OCI-LY7 (cell line): ENCODE measurements around the gene ZNF689. TPM values are rescaled to one million over a fixed set of nuclear protein-coding genes. Genes with fewer than 3 reads are reported as not detected.

Experiments used
- BruUV-seq: library from RNA; stranded (reverse); fragments of 400-500 nt; replicated peaks from 2 replicates; lab custom pipeline; 2021; lab: Mats Ljungman, UMichigan
- CTCF ChIA-PET: fragments of 300-600 bp; sonication (Branson Sonifier 250); formaldehyde crosslinking; loops from one replicate; lab custom pipeline; 2022; ENCODE audit warnings: antibody characterized with exemption; ENCODE audit not compliant: unreplicated experiment; lab: Charles Lee
- POLR2A ChIA-PET: fragments of 300-600 bp; sonication (Branson Sonifier 250); formaldehyde crosslinking; loops from one replicate; lab custom pipeline; 2022; ENCODE audit warnings: antibody characterized with exemption; lab: Charles Lee
- DNase-seq: peaks from one replicate; pipeline ENCODE4 v3.0.0-alpha.2; 2015; ENCODE audit warnings: low spot score
- H2AFZ ChIP-seq: fragments of 200-600 bp; sonication (generic), shearing (Covaris generic); 2 replicates; pipeline ENCODE4 v1.6.1; 2014; ENCODE audit warnings: mild to moderate bottlenecking, antibody characterized with exemption, low read length, moderate library complexity
- H3K27ac ChIP-seq: fragments of 200-600 bp; sonication (generic); 2 replicates; pipeline ENCODE4 v1.5.1; 2014; ENCODE audit warnings: mixed run types, low read depth, mild to moderate bottlenecking, moderate library complexity, low read length, inconsistent platforms; ENCODE audit not compliant: poor library complexity, severe bottlenecking
- H3K36me3 ChIP-seq: fragments of 200-600 bp; sonication (generic); 2 replicates; pipeline ENCODE4 v1.6.1; 2014; ENCODE audit warnings: mild to moderate bottlenecking, antibody characterized with exemption, low read length, moderate library complexity, mixed read lengths; ENCODE audit not compliant: insufficient read depth
- H3K4me1 ChIP-seq: fragments of 200-600 bp; sonication (generic); 2 replicates; pipeline ENCODE4 v1.5.1; 2014; ENCODE audit warnings: mild to moderate bottlenecking, low read length; ENCODE audit not compliant: insufficient read depth, poor library complexity, severe bottlenecking
- H3K4me2 ChIP-seq: fragments of 200-600 bp; sonication (generic); 2 replicates; pipeline ENCODE4 v1.6.1; 2014; ENCODE audit warnings: mild to moderate bottlenecking, low read length
- H3K4me3 ChIP-seq: fragments of 200-600 bp; sonication (generic); 2 replicates; pipeline ENCODE4 v1.5.1; 2014; ENCODE audit warnings: mild to moderate bottlenecking, low read depth, low read length; ENCODE audit not compliant: poor library complexity, severe bottlenecking
- H3K79me2 ChIP-seq: fragments of 200-600 bp; sonication (generic); 2 replicates; pipeline ENCODE4 v1.6.1; 2016; ENCODE audit warnings: low read depth, mild to moderate bottlenecking, low read length, moderate library complexity, mixed read lengths; ENCODE audit not compliant: insufficient read depth
- H3K9me2 ChIP-seq: fragments of 200-600 bp; sonication (generic); 2 replicates; pipeline ENCODE4 v1.6.1; 2016; ENCODE audit warnings: mild to moderate bottlenecking, low read length, mixed read lengths; ENCODE audit not compliant: insufficient read depth
- H3K9me3 ChIP-seq: fragments of 200-600 bp; sonication (generic); 2 replicates; pipeline ENCODE4 v1.6.1; 2014; ENCODE audit warnings: mild to moderate bottlenecking, mixed run types, low read length, mixed read lengths
- H4K20me1 ChIP-seq: fragments of 200-600 bp; sonication (generic); 2 replicates; pipeline ENCODE4 v1.6.1; 2014; ENCODE audit warnings: mild to moderate bottlenecking, antibody characterized with exemption, low read length, moderate library complexity, mixed read lengths; ENCODE audit not compliant: insufficient read depth
- EZH2phosphoT487 ChIP-seq: fragments of 200-600 bp; sonication (generic); IDR thresholded peaks from 2 replicates; pipeline ENCODE4 v1.6.1; 2018; ENCODE audit warnings: low read depth, borderline replicate concordance, mild to moderate bottlenecking, mixed run types, antibody characterized with exemption, low read length, moderate library complexity, mixed read lengths
- intact Hi-C: fragments of 100-400 bp; cut with micrococcal nuclease; formaldehyde crosslinking; loops from one replicate; pipeline ENCODE4 v1.10.0; 2022; ENCODE audit not compliant: unreplicated experiment
- total RNA-seq, 2 experiments: library from RNA; depleted of rRNA in 1 of 2; stranded (reverse); fragments of >200 nt in 1 of 2; shearing (Covaris generic) in 1 of 2; gene quantifications; 2 replicates each; pipeline ENCODE4 v1.2.3, GENCODE V29; 2014 to 2022
- TF ChIP-seq, protein P1 (sequence below): fragments of 200-600 bp; sonication (generic); conservative IDR thresholded peaks from 2 replicates; pipeline ENCODE4 v1.5.1; 2014; ENCODE audit warnings: mild to moderate bottlenecking, antibody characterized with exemption, low read length, moderate library complexity, mixed read lengths

The ZNF689 gene
- total RNA-seq, 2 experiments from 2014 or later, result 15.0 to 16.7 TPM

DNA sequence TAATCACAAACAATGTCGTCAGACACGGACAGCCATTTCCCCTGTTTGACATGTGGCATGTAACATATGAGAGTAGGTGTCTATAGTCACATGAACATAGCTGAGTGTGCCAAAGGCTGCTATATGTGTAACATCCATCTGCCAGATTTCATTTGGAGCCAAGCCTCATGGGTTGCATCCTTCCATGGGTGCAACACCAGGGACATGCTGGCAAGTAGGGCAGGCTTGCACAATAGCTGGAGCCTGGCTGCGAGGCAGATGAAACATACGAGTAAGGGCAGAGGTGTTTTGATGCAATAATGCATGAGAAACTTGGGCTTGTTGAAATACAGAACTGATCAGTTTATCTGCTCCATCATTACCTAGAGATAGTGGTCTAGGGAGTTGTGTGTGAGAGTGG lies 9.0 kb upstream of the ZNF689 start:
- no peak overlapping the region for H3K27ac ChIP-seq
- H3K9me3 ChIP-seq, result peaks cover 7% of the 10 kb centered on the region; the same call in 1 of the 2 replicates
- no peak for DNase-seq
- no peak overlapping the region for H3K4me2 ChIP-seq
- H3K79me2 ChIP-seq, result no peaks in the 10 kb centered on the region
- ChIA-PET CTCF (interaction anchor here (1.5 kb wide), 1 partner anchor 10 kb away, joined by 3 read pairs; no protein-coding TSS in a partner anchor), POLR2A (interaction anchor here (0.6 to 1.2 kb wide), 3 partner anchors 17 to 207 kb away, joined by 3 to 4 read pairs (median 3); no protein-coding TSS in a partner anchor)
- H3K4me3 ChIP-seq, result no peak overlapping the region
- H4K20me1 ChIP-seq, result no peaks in the 10 kb centered on the region
- BruUV-seq, result no TSS peak
- H3K36me3 ChIP-seq, result no peaks in the 10 kb centered on the region
- H3K4me1 ChIP-seq, result peaks cover 11% of the 10 kb centered on the region
- TF ChIP-seq, protein P1, sequence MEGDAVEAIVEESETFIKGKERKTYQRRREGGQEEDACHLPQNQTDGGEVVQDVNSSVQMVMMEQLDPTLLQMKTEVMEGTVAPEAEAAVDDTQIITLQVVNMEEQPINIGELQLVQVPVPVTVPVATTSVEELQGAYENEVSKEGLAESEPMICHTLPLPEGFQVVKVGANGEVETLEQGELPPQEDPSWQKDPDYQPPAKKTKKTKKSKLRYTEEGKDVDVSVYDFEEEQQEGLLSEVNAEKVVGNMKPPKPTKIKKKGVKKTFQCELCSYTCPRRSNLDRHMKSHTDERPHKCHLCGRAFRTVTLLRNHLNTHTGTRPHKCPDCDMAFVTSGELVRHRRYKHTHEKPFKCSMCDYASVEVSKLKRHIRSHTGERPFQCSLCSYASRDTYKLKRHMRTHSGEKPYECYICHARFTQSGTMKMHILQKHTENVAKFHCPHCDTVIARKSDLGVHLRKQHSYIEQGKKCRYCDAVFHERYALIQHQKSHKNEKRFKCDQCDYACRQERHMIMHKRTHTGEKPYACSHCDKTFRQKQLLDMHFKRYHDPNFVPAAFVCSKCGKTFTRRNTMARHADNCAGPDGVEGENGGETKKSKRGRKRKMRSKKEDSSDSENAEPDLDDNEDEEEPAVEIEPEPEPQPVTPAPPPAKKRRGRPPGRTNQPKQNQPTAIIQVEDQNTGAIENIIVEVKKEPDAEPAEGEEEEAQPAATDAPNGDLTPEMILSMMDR, result no peak
- no peak for TF ChIP-seq EZH2phosphoT487
- H3K9me2 ChIP-seq, result no peaks in the 10 kb centered on the region
- intact Hi-C loops, result no loop called here
- no peak overlapping the region for H2AFZ ChIP-seq

DNA sequence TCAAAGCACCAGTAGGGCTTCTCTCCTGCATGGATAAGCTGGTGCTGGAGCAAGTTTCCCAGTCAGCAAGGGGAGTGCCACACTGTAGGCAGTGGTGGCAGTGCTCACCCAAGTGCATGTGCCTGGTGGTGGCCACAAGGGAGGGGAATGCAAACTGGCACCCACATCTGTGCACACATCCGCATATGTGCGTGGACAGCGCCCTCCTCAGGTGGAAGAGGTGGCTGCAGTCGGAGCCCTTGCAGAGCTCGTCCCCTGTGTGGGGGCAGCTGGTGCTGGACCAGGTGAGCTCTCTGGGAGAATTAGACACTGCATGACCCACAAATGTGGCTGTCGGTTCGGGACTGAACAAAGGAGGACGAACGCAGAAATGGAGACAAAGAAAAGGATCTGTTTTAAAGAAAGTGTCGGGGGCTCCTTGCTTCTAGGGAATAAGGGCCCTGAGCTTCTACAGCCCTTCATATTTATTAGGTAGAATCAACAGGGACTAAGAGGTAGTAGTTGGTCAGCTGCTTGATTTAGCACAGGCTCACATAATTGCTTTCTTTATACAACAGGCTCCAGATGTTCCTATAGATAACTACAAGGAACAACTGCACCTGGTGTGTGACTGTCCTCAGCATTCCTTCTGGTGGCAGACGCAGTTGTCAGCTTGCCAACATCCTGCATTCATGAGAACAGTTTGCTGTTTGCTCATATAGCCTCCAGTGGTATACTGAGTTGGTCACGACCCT lies 5.3 kb upstream of the ZNF689 start:
- Histone ChIP-seq H3K4me3 (no peak overlapping the region), H3K9me3 (no peaks in the 10 kb centered on the region), H3K4me1 (peaks cover 13% of the 10 kb centered on the region), H3K36me3 (no peaks in the 10 kb centered on the region), H3K79me2 (no peaks in the 10 kb centered on the region), H3K4me2 (no peak overlapping the region), H4K20me1 (no peaks in the 10 kb centered on the region), H3K27ac (no peak overlapping the region), H3K9me2 (no peaks in the 10 kb centered on the region), H2AFZ (no peak overlapping the region)
- intact Hi-C loops, result no loop called here
- BruUV-seq, result no TSS peak
- CTCF ChIA-PET, result interaction anchor here (0.5 to 1.3 kb wide), 3 partner anchors 14 to 57 kb away, joined by 3 to 6 read pairs (median 5); no protein-coding TSS in a partner anchor
- DNase-seq, result peak; percentile 77
- POLR2A ChIA-PET, result interaction anchor here (0.6 to 1.0 kb wide), 4 partner anchors 13 to 213 kb away, joined by 3 to 4 read pairs (median 3); no protein-coding TSS in a partner anchor
- no peak for TF ChIP-seq EZH2phosphoT487
- TF ChIP-seq, protein P1, result peak; percentile 84
